Liver (tissue), 3 donors: ENCODE data around the gene RIMS3.

Experiments
- CTCF ChIP-seq: fragments of 150-350 bp; IDR thresholded peaks from 2 replicates; pipeline ENCODE4 v1.5.1; 2017; ENCODE audit warnings: improper control_type of control experiment, low read depth, low read length; ENCODE audit not compliant: missing input control
- EGR1 ChIP-seq, 2 donors: IDR thresholded peaks; 2 replicates each; pipeline ENCODE4 v1.6.1; 2016 to 2018; ENCODE audit warnings: antibody characterized with exemption in 2 of 2, low read depth in 2 of 2
- NR2F2 ChIP-seq: IDR thresholded peaks from 2 replicates; pipeline ENCODE4 v1.6.1; 2016; ENCODE audit warnings: antibody characterized with exemption
- RAD21 ChIP-seq, 2 donors: IDR thresholded peaks; 2 replicates each; pipeline ENCODE4 v1.6.1; 2016; ENCODE audit warnings: antibody characterized with exemption in 2 of 2, mild to moderate bottlenecking in 2 of 2
- REST ChIP-seq: IDR thresholded peaks from 2 replicates; pipeline ENCODE4 v1.6.1; 2016; ENCODE audit warnings: antibody characterized with exemption, mild to moderate bottlenecking
- TAF1 ChIP-seq: conservative IDR thresholded peaks from 2 replicates; pipeline ENCODE4 v1.6.1; 2016; ENCODE audit warnings: antibody characterized with exemption, mild to moderate bottlenecking
- TF ChIP-seq, protein P1 (sequence below): IDR thresholded peaks from 2 replicates; pipeline ENCODE4 v1.6.1; 2016; ENCODE audit warnings: antibody characterized with exemption
- donor health status: healthy.
- donor health status: healthy.

DNA sequence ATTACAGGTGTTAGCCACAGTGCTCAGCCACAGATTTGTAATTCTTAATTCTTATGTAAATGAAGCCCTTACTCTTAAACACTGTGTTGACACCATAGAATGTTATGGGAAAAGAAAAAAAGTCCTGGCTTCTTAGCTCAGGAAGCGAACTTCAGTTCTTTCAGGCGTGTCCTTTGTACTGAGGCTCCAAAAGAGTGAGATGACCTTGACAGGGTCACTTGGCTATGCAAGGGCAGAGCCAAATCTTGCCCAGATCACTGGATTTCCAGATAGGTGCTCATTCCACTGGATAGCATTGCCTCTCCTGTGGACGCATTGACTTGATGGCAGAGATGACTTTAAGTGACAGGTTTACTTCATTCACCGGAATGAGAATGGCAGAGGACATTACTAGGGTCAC is 30.8 kb upstream of the RIMS3 start:
- no peak for TF ChIP-seq CTCF
- TF ChIP-seq REST, result no peak
- TF ChIP-seq EGR1 (IDR thresholded peaks at IDR 0.05; ENCODE audit: low read depth in 2 of 2), result no peak
- no peak for TF ChIP-seq TAF1
- TF ChIP-seq RAD21 (IDR thresholded peaks at IDR 0.05), result no peak
- TF ChIP-seq NR2F2, result no peak
- TF ChIP-seq, protein P1, sequence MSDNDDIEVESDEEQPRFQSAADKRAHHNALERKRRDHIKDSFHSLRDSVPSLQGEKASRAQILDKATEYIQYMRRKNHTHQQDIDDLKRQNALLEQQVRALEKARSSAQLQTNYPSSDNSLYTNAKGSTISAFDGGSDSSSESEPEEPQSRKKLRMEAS, result no peak
